ENCODE measurements around the gene POU2AF1.

DNA sequence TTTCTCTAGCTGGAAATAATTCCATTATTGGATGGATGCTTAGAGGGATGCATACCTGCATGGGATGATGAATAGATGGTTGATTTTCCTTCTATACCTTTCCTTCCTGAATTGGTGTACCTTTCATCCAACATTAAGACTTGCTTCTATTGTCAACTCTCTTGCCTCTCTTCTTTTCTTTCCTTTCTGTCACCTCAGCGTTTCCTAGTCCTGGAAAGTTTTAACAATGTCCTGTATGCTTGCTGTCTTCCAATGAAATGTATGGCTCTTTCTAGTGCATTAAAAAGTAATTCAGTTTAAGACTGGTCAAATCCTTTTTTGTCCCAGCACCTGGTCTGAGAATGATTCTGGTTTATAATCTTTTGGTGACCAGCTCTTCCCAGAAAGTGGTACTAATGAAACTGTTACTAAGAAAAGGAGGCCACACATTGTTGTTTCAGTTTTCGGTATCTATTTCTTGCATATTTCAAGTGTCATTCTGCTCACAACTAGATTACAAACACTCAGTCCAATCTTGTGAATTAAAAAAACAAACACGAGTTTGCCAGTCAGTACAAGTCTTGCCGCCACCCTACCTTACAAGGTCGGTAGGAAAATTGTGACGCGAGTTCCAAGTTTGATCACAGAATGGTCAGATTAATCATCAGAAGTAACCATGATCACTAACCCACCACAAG is 8.0 kb downstream of the POU2AF1 start:
- TF ChIP-seq POLR2A (IDR thresholded peaks at IDR 0.05) (no peak), CTCF (IDR thresholded peaks at IDR 0.05) (no peak), EP300 (IDR thresholded peaks at IDR 0.05; ENCODE audit: low read depth) (no peak), POLR2AphosphoS5 (IDR thresholded peaks at IDR 0.05) (no peak)
